ENCODE measurements around the gene NECAB2.

DNA sequence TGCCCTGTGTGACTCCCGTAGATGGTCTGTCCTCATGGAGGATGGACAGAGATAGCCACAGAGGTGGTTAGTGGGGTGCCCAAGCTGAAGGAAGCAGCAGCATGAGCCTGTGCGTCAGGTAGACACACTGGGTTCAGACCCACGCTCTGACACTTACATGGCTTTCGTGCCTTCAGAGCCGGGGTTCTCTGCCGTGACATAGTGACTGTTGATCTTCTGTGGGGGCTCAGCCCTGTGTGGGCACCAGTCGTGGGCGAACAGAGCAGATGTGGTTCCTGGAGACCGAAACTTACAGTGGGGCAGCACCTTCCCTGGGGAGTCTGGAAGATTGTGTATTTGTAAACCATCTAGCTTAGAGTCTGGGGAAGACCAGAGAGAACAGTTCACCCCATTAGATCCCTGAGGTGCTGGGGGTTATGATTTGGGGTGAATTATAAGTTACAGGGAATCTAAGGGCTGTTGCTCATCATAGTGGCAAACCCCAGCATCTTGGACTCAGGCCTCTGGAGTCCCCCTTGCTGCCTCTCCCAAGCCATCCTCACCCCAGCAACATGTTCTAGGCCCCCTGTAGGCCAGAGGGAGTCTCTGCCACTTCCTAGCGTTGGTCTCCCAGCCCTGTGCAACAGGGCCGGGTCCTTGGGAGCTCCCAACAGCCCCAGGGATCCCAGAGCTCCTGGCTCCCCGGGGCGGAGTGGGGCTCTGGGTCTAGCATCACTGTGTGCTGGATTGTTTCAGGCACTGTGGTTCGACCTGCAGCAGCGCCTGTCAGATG is 28.6 kb downstream of the NECAB2 start:
- TF ChIP-seq POLR2A (IDR thresholded peaks at IDR 0.05; ENCODE audit: low read length): no peak
- TF ChIP-seq, protein P1, sequence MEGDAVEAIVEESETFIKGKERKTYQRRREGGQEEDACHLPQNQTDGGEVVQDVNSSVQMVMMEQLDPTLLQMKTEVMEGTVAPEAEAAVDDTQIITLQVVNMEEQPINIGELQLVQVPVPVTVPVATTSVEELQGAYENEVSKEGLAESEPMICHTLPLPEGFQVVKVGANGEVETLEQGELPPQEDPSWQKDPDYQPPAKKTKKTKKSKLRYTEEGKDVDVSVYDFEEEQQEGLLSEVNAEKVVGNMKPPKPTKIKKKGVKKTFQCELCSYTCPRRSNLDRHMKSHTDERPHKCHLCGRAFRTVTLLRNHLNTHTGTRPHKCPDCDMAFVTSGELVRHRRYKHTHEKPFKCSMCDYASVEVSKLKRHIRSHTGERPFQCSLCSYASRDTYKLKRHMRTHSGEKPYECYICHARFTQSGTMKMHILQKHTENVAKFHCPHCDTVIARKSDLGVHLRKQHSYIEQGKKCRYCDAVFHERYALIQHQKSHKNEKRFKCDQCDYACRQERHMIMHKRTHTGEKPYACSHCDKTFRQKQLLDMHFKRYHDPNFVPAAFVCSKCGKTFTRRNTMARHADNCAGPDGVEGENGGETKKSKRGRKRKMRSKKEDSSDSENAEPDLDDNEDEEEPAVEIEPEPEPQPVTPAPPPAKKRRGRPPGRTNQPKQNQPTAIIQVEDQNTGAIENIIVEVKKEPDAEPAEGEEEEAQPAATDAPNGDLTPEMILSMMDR (IDR thresholded peaks at IDR 0.05): no peak
- TF ChIP-seq JUN (IDR thresholded peaks at IDR 0.05): no peak
- no peak for TF ChIP-seq CHD2 (IDR thresholded peaks at IDR 0.05; ENCODE audit: low read length, partially characterized antibody)
- TF ChIP-seq RNF2 (IDR thresholded peaks at IDR 0.05; ENCODE audit: borderline replicate concordance, low read depth): no peak
- TF ChIP-seq BHLHE40 (IDR thresholded peaks at IDR 0.05; ENCODE audit: low read depth, low read length): no peak
- no peak for TF ChIP-seq JUNB (IDR thresholded peaks at IDR 0.05)
- no peak for TF ChIP-seq PHF8 (IDR thresholded peaks at IDR 0.05; ENCODE audit: borderline replicate concordance, low read depth)

Measured in A549 (cell line).